ENCODE results near the gene MT1H.

- TF ChIP-seq EZH2 (IDR thresholded peaks at IDR 0.05; ENCODE audit: low read length) (no peak), CTCF (optimal IDR thresholded peaks at IDR 0.05 in 1 of 3, IDR thresholded peaks at IDR 0.05 in 1 of 3, conservative IDR thresholded peaks at IDR 0.05 in 1 of 3; ENCODE audit: extremely low read depth in 1 of 3, insufficient read depth in 2 of 3, low read length in 3 of 3) (no peak)
Measured at GRCh38 chr16:56625140-56625942, 44.3 kb upstream of the MT1H start, which contains the start of gene MT1E.
